Gastrocnemius medialis (tissue), 4 donors: ENCODE results near the gene HNRNPA1L2.

Experiments used
- POLR2A ChIP-seq, 2 donors: fragments of 450-650 bp; IDR thresholded peaks; one replicate each; pipeline ENCODE4 v1.6.1; 2017; ENCODE audit warnings: antibody characterized with exemption in 2 of 2, mild to moderate bottlenecking in 2 of 2, moderate library complexity in 2 of 2
- TF ChIP-seq, protein P1 (sequence below), 5 experiments: fragments of 450-650 bp in 3 of 5; fragments of 200-600 bp in 2 of 5; sonication (generic) in 2 of 5; IDR thresholded peaks in 4 of 5; conservative IDR thresholded peaks in 1 of 5; 1 replicate in 4 of 5; 2 replicates in 1 of 5; pipeline ENCODE4 v1.5.1; 2016 to 2019; ENCODE audit warnings: antibody characterized with exemption in 5 of 5, mild to moderate bottlenecking in 3 of 5, moderate library complexity in 3 of 5

DNA sequence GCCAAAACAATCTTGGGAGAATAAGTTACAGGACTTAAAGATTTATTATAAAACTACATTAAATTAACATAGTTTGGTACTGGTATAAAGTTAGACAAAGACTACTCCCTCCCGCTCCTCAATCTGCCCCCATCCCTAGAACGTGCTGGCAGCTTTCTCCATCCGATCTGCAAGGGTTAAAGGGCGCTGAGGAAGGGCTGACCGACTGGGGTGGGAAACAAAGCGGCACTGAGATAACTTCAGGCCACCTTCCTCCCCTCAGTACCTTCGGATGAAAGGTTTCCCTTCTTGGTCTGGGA is 9.6 kb downstream of the HNRNPA1L2 start:
- TF ChIP-seq, protein P1, sequence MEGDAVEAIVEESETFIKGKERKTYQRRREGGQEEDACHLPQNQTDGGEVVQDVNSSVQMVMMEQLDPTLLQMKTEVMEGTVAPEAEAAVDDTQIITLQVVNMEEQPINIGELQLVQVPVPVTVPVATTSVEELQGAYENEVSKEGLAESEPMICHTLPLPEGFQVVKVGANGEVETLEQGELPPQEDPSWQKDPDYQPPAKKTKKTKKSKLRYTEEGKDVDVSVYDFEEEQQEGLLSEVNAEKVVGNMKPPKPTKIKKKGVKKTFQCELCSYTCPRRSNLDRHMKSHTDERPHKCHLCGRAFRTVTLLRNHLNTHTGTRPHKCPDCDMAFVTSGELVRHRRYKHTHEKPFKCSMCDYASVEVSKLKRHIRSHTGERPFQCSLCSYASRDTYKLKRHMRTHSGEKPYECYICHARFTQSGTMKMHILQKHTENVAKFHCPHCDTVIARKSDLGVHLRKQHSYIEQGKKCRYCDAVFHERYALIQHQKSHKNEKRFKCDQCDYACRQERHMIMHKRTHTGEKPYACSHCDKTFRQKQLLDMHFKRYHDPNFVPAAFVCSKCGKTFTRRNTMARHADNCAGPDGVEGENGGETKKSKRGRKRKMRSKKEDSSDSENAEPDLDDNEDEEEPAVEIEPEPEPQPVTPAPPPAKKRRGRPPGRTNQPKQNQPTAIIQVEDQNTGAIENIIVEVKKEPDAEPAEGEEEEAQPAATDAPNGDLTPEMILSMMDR (IDR thresholded peaks at IDR 0.05 in 4 of 5, conservative IDR thresholded peaks at IDR 0.05 in 1 of 5): no peak
- TF ChIP-seq POLR2A (IDR thresholded peaks at IDR 0.05): no peak
